Stimulated activated CD8-positive, alpha-beta memory T cell treated with anti-CD3 and anti-CD28 coated beads, Interleukin-12 subunit alpha, Interleukin-12 subunit beta, amount 100 ng/mL, for 1 hour (primary cell): ENCODE measurements around the gene LIMS1.
"Not testable (repeated sequence)": the region's sequence is repeated elsewhere in the genome, so short reads cannot be mapped to it uniquely, and the experiment has no call there.

Experiments used
- DNase-seq: peaks from one replicate; pipeline ENCODE4 v3.0.0-alpha.2; 2020; ENCODE audit warnings: low read depth

The LIMS1 gene

GRCh38 chr2:108587621-108588020 lies 53.4 kb downstream of the LIMS1 start:
- no peak for DNase-seq

DNA sequence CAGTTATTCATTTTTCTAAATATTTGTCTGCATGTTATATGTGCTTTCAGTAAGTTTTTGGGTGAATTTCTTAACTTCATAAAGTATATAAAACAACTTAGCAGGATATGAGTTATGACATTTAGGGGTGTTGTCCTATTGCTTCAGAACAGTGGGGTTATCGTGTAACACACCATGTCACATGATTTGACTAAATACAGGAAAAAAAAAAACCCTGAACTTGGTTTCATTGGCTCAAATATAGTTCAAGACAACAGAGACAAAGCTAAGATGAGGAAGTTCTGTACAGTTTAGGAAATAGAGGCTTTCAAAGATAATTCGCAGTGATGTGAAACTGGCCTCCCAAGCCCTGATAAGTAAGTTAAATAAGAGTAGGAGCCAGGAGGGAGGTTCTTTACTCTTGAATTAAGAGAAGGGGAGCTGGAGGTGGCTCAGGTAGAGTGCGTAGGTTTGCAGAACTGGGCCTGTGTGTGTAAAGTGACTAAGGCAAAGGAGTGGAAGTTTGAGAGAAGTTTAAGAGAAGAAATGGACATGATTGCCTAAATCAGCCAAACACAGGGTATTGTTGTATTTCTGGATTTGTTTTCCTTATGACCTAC lies 53.9 kb downstream of the LIMS1 start:
- DNase-seq = no peak

- DNase-seq = no peak
Observed at GRCh38 chr2:108589372-108589771, 55.1 kb downstream of the LIMS1 start.

DNA sequence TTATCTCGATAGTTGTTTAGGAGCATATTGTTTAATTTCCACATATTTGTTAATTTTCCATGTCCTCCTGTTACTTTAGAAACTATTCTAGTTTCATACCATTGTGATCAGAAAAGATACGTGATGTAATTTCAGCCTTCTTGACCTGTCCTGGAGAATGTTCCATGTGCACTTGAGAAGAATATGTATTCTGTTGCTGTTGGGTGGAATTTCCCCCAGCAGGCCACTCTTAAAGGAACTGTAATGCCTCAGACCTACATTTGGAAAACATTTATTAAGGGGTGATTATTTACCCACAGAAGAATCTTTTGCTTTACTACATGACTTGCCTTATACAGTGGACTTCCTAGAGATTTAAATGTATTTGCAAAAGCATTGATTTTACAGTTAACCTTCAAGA lies 55.5 kb downstream of the LIMS1 start:
- no peak for DNase-seq

- DNase-seq = no peak
Observed at GRCh38 chr2:108591163-108591562, 56.9 kb downstream of the LIMS1 start.

DNA sequence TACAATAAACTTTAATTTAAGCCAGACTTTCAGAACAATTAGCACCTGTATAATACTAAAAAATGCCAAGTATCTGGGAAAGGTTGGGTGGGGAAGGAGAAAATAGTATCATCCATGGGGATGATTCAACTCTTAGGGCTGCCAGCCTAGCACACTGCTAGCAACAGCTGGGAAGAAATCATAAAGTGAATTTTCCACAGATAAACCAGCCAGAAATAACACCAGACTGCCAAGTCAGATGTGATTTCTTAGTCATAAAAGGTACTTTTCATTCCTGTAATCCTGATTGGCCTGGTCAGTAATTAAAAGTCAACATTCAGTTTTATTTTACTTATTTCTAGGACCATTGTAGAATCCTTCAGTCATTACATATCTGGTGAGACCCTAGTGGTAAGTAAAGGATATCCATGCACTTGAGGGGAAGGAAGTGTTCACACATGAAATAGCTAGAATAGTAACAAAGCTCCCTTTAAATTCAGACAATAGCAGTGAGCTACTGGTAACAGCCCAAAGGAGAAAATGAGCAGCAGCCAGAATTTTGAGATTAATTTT lies 59.4 kb downstream of the LIMS1 start:
- no peak for DNase-seq

DNA sequence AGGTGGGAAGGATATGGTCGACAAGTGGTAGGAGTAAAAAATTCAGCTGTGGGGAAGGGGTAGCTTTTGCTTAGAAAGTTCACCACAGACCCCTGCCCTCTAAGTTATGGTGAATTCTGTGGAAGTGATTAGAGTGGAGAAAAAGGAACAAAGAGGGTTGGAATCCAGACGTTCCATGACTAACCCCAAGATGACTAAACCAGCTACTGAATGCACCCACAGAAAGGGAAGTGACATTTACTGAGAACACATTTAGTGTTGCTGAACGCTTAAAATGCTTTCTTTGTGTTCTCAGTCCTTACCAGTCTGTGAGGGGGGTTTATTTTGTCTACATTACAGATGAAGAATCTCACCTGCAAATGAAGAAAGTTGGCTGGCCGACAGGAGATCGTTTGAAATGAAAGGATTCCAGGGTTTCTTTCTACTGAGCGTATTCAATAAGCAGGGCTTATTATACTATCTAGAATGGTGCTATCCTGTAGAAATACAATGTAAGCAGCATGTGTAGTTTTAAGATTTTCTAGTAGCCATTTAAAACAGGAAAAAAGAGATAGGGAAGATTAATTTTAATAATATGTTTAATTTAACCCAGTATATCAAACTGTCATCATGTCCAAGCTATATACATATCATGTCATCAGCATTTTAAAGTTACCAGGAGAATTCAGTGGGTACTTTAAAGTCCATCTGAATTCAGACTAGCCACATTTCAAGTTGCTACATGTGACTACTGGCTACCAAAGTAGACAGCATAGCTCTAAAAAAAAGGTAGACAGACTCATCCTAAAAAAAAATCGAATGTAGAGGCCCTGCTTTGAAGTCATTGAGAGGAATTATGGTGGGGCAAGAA lies 60.1 kb downstream of the LIMS1 start:
- no peak for DNase-seq

DNA sequence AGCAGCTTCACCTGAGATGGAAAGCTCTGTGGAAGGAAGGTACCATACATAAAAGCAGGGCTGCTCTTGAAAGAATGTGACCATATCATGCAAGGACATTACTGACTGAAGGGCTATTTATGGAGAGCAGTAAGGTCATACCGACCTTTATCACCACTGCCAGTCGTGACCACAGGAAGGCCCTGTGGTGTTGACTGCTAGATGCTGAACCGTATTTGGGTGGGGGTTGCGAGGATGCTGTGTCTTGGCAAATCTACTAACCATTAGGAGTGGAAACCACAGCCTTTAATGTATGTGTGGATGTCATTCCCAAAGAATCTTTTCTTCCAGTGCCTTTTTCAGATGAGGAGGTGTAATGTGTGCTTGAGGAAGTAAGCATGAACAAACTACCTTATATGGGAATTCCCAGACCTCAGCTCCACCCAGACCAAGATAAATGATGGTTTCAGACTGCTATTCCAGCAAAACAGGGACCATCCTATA lies 60.8 kb downstream of the LIMS1 start:
- DNase-seq = no peak

DNA sequence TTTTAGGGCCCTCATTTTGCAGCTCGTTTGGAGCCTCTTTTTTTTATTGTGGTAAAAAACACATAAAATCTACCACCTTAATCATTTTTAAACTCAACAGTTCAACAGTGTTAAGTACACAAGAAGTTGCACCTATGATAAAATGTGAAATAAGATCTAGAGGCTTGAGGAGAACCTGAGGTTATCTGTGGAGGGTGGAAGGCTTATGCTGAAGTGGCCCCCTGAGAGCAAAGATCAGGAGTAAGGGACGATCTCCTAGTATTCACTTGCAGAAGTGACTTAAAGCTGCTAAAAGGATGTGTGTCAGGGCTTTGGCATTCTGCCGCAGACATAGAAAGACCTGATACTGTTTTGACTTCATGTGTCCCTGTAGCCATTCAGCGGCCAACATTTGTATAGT lies 61.5 kb downstream of the LIMS1 start:
- not testable (repeated sequence) for DNase-seq

DNA sequence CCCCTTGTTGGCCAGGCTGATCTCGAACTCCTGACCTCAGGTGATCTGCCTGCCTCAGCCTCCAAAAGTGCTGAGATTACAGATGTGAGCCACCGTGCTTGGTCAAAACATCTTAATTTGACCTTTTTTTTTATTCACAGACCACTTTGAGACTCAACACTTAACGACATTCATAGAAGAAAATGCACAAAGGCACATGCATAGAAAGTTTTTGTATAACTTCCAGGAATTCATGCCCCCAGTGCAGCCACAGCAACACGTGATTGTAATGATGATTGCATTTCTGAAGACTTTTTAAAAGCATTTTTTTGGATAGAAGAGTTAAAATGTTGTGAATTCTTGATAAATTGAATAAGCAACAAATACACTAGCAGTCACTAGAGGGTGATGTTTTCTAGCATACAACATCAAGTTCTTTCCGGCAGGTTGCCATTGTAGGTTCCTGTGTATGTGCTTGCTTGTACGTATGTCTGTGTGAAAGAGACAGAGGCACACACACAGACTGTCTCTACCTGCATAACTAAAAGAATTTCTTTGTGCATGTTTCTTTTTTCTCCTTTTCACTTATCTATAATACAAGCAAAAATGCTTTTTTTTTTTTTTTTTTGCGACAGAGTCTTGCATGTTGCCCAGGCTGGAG lies 63.0 kb downstream of the LIMS1 start:
- not testable (repeated sequence) for DNase-seq

DNA sequence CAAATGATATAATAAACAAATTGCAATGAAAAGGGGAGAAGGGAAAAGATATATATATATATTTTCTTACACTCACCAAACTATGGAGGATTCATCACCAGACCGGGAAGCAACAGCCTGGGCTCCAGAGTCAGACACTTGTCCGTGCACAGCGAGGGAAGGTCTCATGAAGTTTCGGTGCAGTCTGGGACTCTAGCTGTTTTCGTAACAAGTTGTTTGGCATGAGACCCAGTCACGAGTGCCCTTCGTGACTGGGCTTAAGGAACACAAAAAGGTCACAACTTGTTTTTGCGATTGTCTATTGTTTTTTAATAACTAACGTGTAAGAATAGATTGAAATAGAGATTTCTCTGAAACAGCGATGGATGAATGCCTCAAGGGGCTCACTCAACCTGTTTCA lies 66.9 kb downstream of the LIMS1 start:
- not testable (repeated sequence) for DNase-seq

DNA sequence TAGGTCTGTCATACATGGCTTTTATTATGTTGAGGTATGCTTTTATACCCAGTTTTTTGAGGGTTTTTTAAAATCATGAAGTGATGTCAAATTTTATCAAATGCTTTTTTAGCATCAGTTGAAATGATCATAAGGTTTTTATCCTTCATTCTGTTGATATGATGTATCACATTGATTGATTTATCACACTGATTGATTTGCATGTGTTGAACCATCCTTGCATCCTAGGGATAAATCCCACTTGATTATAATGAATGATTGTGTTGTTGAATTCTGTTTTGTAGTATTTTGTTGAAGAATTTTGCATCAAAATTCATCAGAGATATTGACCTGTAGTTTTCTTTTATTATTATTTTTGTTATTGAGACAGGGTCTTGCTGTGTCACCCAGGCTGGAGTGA lies 68.2 kb downstream of the LIMS1 start:
- no peak for DNase-seq

- no peak for DNase-seq
Observed at GRCh38 chr2:108604196-108604595, 69.9 kb downstream of the LIMS1 start.

DNA sequence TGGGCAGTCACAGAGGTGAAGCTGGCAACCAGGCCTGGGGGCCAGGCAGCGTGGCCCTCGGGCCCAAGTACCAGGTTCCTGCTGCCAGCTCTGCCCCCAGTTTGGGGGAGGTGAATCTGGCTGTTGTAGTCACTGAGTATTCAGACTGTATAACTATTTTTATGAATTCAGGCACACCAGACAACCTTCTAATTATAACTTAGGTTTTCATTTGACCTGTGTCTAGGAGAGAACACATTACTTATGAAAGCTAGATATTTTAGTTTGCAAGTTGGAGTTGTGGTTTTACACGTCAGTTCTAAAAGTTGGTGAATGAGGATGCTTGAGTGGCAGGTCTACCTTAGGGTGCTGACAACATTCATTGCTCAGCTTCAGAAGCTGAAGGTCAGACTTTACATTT lies 71.7 kb downstream of the LIMS1 start:
- DNase-seq = no peak

- no peak for DNase-seq
Observed at GRCh38 chr2:108607706-108608301, 73.5 kb downstream of the LIMS1 start.

DNA sequence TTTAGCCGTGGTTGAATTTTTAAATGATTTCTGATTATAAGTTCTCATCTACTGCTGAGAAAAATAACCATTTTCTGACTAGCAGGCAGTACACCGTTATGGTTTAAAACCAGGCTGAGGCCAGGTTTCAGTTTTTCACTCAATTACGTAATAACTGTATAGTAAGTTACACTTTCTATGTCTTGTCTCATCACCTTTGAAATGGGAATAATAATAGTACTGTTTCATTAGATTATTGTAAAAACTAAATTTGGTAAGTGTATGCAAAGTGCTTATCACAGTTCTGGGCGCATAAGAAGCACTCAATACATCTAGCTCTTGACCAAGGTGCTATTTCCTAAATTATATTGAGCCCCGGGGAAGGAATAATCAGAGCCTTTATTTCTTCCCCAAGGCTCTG lies 76.8 kb downstream of the LIMS1 start:
- DNase-seq = no peak

- DNase-seq = no peak
Observed at GRCh38 chr2:108612153-108612513, 77.9 kb downstream of the LIMS1 start.

DNA sequence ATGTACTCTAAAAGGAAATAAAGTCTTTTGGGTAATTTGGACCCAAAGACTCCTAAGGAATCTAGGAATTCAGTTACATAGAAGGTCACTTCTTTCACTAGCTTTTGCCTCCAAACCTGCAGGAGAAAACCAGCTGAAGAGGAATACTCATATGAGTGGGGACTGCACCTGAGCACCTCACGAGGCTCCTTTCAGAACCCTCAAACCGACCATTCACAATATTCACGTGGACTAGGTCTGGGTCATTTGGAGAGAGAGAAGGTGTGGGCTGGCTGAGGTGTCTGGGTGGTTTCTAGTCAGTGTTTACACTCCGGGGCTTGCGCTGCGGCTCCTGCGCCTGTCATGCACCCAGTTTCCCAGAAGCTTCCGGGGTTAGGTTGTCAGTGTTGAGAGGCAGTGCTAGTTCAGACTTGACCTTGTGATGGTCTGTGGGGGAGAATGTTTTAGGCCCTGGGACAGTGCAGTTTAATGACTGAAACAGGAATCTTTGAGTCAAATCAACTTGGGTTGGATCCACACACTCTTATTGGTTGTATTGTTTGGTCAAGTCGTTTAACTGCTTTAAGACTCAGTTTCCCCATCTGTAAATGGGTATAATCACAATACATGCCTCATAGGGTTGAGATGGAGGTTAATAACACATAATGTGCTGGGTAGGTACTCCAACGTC lies 78.4 kb downstream of the LIMS1 start:
- no peak for DNase-seq

GRCh38 chr2:108613261-108614042 lies 79.2 kb downstream of the LIMS1 start:
- no peak for DNase-seq

GRCh38 chr2:108614043-108614545 lies 79.8 kb downstream of the LIMS1 start:
- DNase-seq = no peak

DNA sequence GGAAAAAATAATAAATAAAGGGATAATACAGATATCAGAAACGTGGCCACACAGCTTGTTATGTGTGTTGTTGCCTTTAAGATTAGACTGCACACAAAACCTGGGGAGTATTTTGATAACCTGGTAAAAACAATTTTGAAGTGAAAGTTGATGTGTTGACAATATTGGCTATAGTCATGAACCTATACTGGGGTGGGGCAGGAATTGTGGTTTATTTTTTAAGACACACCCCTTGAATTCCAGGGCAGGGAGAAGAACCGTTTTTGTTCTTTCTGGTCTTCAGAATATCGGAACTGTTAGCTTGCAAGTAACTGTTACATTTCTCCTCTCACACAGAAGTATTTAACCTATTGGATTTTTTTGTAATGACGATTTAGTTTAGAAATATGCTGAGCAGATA lies 80.4 kb downstream of the LIMS1 start:
- DNase-seq = no peak
